ENCODE measurements around the gene SLC2A13. TPM values are rescaled to one million over a fixed set of nuclear protein-coding genes. Genes with fewer than 3 reads are reported as not detected.

Gene SLC2A13
- total RNA-seq, 2 experiments from 2014 or later: 4.9 to 5.6 TPM

DNA sequence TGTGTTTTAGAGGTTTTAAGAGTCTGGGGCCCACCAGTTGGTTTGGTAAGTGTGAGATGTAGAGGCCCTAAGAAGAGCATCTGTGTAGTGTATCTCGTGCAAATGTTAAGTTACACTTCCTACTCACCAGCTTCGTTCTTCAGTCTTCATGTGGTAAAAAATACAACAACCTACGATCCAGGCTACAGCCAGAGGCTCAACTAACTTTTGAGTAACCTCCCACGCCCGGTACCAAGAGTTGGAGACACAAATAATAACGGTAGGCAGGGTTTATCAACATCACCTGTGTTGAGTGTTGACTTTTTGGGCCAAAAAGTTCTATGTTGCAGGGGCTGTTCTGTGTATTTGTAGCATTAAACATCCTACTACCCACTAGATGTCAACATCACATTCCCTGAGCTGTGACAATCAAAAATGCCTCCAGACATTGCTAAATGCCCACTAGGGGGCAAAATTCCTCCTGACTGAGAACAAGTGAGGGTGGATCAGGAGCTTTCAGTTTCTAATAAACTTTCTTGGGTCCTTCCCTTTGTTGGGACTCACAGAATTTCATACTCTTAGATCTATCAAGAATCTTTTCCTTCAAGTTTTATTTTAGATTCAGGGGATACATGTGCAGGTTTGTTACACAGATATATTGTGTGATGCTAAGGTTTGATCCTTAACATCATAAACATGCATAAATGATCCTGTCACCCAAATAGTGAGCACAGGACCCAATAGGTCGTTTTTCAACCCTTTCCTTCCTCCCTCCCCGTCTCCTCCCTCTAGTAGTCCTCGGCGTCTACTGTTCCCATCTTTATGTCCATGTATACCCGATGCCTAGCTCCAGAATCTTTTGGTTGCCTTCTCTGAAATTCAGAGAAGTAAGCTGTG, 94.7 kb downstream of the SLC2A13 start:
- Mint-ChIP-seq H3K4me1 (peaks cover 24% of the 10 kb centered on the region), H3K36me3 (peaks cover 7% of the 10 kb centered on the region), H3K9me3 (peaks cover 2% of the 10 kb centered on the region), H3K27ac (no peak overlapping the region), H3K27me3 (no peaks in the 10 kb centered on the region), H3K4me3 (peak overlapping the region; percentile 22)
- peak; percentile 34 for DNase-seq

DNA sequence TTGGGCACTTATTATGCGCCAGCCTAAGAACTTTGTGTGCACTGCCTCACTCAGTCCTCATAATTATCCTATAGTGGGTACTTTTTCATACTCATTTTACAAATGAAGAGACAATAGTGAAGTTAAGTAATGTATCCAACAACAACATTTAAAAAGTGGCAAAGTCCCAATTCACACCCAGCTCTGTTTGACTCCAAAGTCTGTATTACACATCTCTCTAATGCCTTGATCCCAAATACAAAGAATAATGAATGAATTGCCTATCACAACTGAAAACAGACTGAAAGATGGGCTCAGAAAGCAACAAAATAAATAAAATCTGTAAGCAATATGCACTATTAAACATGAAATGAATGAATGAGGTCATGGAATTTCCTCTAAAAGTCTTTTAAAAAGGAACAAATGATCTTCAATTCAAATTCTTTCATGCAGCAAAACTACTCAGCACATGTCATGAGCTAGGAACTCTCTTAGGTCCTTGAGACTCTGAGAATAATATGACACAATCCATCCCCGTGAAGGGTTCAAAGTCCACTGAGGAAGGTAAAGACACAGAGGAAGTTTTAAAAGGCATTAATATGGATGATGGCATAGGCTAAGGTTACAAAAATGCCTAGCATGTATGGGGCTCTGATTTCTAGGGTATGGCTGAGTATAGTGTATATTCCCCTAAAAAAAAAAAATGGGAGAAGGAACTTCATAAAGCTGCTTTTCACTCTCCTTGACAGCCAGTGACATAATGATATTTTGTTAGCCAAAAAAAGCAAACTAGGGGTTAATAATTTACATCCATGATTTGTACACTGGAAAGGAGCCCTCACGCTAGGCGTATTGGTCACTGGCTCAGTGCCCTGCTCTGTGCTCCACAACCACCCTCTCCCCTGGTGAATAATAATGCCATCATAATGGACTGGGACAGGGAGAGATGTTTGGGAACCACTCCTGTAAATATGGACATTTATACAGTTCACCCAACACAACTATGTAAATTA, 103.4 kb downstream of the SLC2A13 start:
- H3K27ac Mint-ChIP-seq: no peak overlapping the region
- DNase-seq: no peak
- H3K9me3 Mint-ChIP-seq: peaks cover 23% of the 10 kb centered on the region
- no peaks in the 10 kb centered on the region for H3K4me1 Mint-ChIP-seq
- H3K4me3 Mint-ChIP-seq: no peak overlapping the region
- H3K27me3 Mint-ChIP-seq: no peaks in the 10 kb centered on the region
- H3K36me3 Mint-ChIP-seq: peaks cover 25% of the 10 kb centered on the region

DNA sequence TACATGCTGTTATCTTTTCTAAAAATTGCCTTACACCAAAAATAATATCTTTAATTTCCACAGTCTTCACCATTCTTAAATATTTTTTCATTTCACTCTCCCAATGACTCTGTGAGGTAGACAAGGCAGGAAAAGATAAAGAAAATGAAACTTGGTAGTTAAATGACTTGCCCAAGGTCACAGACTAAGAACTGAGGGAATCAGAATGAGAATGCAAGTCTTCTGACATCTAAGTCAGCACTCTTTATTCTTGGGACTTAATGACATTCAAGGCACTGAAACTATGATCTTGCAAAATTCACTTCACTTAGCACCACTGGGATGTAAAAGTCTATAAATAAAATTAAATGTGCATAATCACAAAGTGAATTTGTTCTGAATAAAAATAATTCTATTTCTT, 104.5 kb downstream of the SLC2A13 start:
- no peak for DNase-seq
- Mint-ChIP-seq H3K9me3 (peaks cover 23% of the 10 kb centered on the region), H3K4me1 (no peaks in the 10 kb centered on the region), H3K4me3 (no peak overlapping the region), H3K27ac (no peak overlapping the region), H3K36me3 (peaks cover 36% of the 10 kb centered on the region), H3K27me3 (no peaks in the 10 kb centered on the region)

DNA sequence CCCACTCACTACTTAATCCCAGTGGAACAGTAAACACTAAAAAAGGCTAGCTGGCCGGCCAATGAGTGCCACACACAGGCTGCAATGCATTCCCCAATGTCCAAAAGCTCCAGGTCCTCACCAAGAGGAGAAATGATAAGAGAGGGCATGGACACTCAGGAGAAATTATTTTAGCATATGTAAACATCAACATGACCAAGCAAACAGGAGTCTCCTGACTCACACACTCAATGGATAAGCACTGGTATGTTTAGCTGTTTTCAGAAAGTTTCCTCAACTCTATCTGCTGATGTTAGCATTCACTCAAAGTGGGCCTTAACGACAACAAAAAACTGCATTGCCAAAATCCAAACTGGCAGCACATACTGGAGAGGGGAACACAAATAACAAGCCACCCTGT, 105.0 kb downstream of the SLC2A13 start:
- no peak overlapping the region for H3K27ac Mint-ChIP-seq
- H3K9me3 Mint-ChIP-seq: peaks cover 23% of the 10 kb centered on the region
- H3K4me1 Mint-ChIP-seq: no peaks in the 10 kb centered on the region
- DNase-seq: no peak
- H3K36me3 Mint-ChIP-seq: peaks cover 40% of the 10 kb centered on the region
- no peaks in the 10 kb centered on the region for H3K27me3 Mint-ChIP-seq
- H3K4me3 Mint-ChIP-seq: no peak overlapping the region

DNA sequence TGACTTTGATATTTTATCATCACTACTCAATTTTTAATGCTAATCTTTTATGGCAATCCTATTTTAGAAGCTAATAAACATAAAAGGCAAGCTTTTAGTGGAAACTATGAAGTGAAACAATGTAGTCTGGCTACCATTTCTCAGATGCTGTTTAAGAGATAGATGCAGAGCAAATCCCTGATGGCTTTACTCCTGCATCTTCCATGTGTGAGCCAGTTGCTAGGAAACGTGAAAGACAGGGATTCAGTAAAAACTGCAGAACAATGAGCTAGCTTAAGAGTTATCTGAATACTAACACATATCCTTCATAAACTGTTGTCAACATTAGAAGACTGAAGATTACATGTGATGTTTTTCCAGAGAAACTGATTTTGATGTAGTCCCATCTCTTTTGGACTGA, 112.6 kb downstream of the SLC2A13 start:
- H3K36me3 Mint-ChIP-seq: peaks cover 20% of the 10 kb centered on the region
- no peak for DNase-seq
- no peak overlapping the region for H3K27ac Mint-ChIP-seq
- peaks cover 6% of the 10 kb centered on the region for H3K9me3 Mint-ChIP-seq
- no peaks in the 10 kb centered on the region for H3K4me1 Mint-ChIP-seq
- H3K4me3 Mint-ChIP-seq: no peak overlapping the region
- no peaks in the 10 kb centered on the region for H3K27me3 Mint-ChIP-seq

DNA sequence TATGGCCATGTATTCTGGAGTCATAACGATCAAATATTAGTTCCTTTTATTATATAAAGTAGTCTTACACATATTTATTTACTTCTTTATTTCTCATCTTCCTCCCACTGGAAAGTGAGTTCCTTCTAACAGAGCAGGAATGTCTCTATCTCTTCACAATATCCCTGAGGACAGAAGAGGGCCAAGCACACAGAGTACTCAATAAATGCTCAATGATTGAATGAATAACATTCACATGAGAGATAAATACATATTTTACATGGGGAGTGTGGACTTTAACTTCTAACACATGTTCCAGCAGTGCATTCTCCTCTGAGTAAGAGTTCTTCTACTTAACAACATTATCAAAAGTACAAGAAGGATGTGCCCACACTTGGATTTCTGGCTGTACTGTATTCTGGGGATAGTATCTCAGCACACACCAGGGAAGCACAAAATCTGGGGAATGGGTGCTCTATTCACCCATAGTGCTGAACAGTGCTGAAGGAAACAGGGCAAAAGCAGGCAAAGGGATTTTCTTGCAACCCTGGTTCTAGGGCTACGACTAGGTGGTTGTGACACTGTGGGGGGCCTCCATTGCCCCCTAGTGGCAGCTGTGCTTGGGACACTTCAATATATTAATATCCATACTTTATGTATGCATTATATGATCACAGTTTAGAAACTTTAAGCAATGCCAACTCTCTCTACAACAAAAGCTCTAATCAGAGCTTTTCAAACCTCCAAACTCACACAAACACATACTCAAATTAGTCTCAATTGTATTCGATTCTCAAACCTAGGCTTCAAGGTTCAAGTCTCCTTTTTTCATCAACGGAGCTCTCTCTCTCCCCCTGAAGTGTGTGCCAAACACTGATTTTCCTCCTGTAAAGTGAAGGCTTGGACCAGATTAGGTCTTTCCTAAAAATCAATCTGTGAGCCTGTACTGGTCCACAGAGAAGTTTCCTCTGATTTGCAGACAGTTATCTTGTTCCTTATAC, 115.5 kb downstream of the SLC2A13 start:
- H3K4me1 Mint-ChIP-seq: no peaks in the 10 kb centered on the region

DNA sequence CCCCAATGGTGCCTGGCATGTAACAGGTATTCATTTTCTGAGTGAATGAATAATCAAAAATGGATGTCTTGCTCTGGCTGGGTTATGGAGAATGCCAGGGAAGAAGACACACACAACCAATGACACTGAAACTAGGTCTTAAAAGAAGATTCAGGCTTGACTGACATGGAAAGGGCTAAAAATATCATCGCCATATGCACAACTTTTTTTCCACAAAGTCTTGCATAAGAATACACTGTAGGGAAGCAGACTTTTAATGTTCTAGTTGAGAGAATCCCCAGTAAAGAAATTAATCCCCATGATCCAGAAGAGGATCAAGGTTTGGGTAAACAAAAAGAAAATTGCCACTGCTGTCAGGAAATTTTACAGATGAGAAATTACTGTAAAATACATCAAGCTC, 116.4 kb downstream of the SLC2A13 start:
- Mint-ChIP-seq H3K36me3 (no peaks in the 10 kb centered on the region), H3K9me3 (no peaks in the 10 kb centered on the region), H3K4me1 (no peaks in the 10 kb centered on the region), H3K27ac (no peak overlapping the region), H3K27me3 (no peaks in the 10 kb centered on the region), H3K4me3 (no peak overlapping the region)
- DNase-seq: no peak

More for the DNA sequence above, 115.5 kb downstream of the SLC2A13 start:
- Mint-ChIP-seq H3K27ac (no peak overlapping the region), H3K9me3 (no peaks in the 10 kb centered on the region), H3K36me3 (no peaks in the 10 kb centered on the region), H3K4me3 (no peak overlapping the region), H3K27me3 (no peaks in the 10 kb centered on the region)
- peak; percentile 46 for DNase-seq

DNA sequence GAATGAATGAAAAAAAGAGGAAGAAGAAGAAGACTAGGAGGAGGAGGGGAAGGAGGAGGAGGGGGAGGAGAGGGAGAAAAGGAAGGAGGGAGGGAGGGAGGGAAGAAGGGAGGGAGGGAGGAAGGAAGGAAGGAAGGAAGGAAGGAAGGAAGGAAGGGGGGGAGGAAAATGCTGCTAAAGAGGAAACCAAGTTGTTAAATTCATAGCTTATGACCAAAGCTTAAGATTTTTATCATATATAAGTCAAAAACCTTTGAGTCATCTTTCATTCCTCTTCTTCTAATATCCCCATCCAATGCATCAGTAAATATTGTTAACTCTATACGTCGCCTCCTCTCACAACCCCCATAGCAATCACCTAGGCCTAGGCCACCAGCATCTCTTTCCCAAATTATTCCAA, 117.3 kb downstream of the SLC2A13 start:
- Mint-ChIP-seq H3K9me3 (no peaks in the 10 kb centered on the region), H3K27ac (no peak overlapping the region), H3K36me3 (no peaks in the 10 kb centered on the region), H3K27me3 (no peaks in the 10 kb centered on the region), H3K4me3 (no peak overlapping the region), H3K4me1 (no peaks in the 10 kb centered on the region)
- DNase-seq: no peak

DNA sequence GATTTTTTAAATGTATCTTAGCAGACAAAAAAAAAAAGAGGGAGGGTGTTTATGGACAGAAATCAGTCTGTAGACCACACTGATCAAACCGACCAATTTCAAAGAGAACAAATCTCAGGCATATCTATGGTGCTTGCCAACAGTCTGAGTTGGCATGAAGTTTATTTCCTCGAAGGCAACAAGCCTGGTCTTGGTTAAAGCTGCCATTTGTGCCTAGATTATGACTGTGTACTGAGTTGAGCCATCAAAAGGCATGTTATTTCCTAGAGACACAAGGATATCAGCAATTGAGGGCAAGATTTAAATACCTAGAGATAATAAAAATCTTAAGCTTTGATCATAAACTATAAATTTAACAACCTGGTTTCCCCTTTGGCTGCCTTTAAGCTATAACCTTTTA, 119.2 kb downstream of the SLC2A13 start:
- H3K36me3 Mint-ChIP-seq: no peaks in the 10 kb centered on the region

DNA sequence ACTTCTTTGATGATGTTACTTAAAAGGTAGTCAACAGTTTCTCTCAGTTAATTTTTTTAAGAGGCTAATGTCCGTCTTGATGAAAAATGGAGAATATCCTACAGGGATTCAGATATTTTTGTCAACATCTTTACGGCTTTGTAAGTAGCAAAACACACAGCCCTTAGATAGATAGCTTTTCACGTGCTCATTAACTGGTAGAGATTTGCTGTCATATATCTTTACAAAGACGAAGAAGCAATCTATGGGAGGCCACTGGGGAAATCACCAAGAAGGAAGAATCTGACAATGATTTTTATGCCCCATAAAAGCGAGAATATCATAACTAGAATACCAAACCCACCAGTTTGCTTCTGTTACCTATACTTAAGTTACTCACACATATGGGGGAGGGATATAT, 121.2 kb downstream of the SLC2A13 start:
- Mint-ChIP-seq H3K27me3 (no peaks in the 10 kb centered on the region), H3K4me3 (no peak overlapping the region), H3K36me3 (no peaks in the 10 kb centered on the region), H3K9me3 (no peaks in the 10 kb centered on the region), H3K27ac (no peak overlapping the region), H3K4me1 (no peaks in the 10 kb centered on the region)
- DNase-seq: no peak

More for the DNA sequence above, 119.2 kb downstream of the SLC2A13 start:
- Mint-ChIP-seq H3K27me3 (no peaks in the 10 kb centered on the region), H3K27ac (no peak overlapping the region), H3K4me1 (no peaks in the 10 kb centered on the region), H3K4me3 (no peak overlapping the region), H3K9me3 (no peaks in the 10 kb centered on the region)
- DNase-seq: no peak

DNA sequence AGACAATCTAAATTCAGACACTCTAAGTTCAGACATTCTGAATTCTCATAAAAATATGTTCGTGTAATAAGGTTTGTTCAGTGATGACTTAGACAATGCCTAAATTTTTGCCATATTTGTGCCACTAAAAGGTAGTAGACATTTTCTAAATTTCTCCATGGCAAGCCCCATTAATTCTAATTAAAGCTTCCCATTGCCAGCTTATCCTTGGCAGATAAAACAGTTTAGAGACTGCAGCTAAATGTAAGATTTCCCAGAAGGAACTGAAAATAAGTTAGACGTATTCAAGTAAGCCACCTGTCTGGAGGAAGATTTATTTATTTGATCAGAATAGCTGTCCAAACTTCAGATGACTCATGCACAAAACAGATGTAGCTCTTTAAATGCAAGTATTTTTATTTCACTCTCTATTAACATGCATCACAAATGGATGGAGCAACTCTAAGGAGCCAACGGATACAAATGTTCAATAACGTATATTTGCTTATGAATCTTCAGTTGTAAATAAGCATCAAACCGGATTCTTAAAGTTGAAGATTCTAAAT, 130.4 kb downstream of the SLC2A13 start:
- peaks cover 2% of the 10 kb centered on the region for H3K9me3 Mint-ChIP-seq
- H3K27me3 Mint-ChIP-seq: no peaks in the 10 kb centered on the region
- peaks cover 3% of the 10 kb centered on the region for H3K36me3 Mint-ChIP-seq
- no peaks in the 10 kb centered on the region for H3K4me1 Mint-ChIP-seq
- no peak for DNase-seq
- no peak overlapping the region for H3K4me3 Mint-ChIP-seq
- no peak overlapping the region for H3K27ac Mint-ChIP-seq

DNA sequence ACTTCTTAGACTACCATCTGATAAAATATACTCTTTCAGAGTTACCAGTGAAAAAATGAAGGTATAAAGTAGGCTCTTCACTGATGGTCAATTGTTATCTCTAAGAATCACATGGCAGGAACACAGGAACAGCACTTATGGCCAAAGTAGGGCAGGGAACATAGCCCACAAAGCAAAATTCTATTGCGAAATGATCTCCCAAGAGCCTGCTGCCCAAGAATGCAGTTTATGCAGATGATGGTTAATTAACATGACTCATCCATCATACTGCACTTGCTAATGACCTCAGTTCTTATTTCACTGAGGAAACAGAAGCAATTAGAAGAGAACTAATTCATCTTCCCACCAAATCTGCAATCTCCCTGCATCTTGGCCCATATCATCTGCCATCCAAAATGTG, 133.8 kb downstream of the SLC2A13 start:
- peaks cover 4% of the 10 kb centered on the region for H3K36me3 Mint-ChIP-seq
- H3K27me3 Mint-ChIP-seq: no peaks in the 10 kb centered on the region
- no peaks in the 10 kb centered on the region for H3K4me1 Mint-ChIP-seq
- DNase-seq: no peak
- H3K9me3 Mint-ChIP-seq: peaks cover 4% of the 10 kb centered on the region
- H3K4me3 Mint-ChIP-seq: no peak overlapping the region
- no peak overlapping the region for H3K27ac Mint-ChIP-seq

DNA sequence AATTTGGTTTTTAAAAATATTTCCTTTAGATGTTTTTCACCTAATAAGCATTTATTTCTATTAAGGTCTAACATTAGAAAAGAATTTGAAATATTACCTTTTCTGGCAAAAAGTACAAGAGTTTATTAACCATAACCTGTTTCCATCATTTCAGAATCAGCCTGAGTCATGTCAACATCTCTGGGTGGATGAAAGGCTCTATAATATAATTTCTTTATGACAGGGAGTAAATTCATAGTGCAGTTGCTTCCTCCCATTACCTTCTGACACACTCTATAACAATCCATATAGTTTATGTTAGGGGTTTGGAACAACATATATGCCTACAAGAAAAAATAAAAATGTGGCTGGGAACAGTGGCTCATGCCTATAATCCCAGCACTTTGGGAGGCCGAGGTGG, 134.5 kb downstream of the SLC2A13 start:
- no peaks in the 10 kb centered on the region for H3K27me3 Mint-ChIP-seq
- DNase-seq: no peak
- no peak overlapping the region for H3K27ac Mint-ChIP-seq
- peaks cover 4% of the 10 kb centered on the region for H3K36me3 Mint-ChIP-seq
- peaks cover 4% of the 10 kb centered on the region for H3K9me3 Mint-ChIP-seq
- H3K4me1 Mint-ChIP-seq: no peaks in the 10 kb centered on the region
- no peak overlapping the region for H3K4me3 Mint-ChIP-seq

DNA sequence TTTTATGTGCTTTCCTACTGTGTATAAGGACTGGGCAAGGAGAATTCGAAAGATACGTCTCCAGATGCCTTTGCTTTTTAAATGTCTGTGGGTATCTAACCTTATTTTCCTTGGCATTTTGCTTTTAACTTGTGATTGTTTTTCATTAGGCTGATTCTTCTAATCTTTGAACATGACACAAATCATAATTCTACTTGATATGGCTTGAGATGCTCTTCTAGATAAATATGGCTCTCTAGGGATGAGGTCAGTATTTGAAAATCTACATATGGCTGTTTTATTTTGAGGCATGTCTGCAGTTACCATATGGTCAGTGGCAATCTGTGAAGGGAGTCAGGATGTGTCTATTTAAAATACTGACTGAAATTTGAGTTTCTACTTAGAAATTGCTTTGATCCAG, 139.2 kb downstream of the SLC2A13 start:
- Mint-ChIP-seq H3K27me3 (no peaks in the 10 kb centered on the region), H3K4me1 (no peaks in the 10 kb centered on the region), H3K36me3 (peaks cover 4% of the 10 kb centered on the region), H3K4me3 (no peak overlapping the region), H3K27ac (no peak overlapping the region), H3K9me3 (peaks cover 4% of the 10 kb centered on the region)
- DNase-seq: no peak

Measured in activated naive CD8-positive, alpha-beta T cell treated with anti-CD3 and anti-CD28 coated beads for 36 hours (primary cell).